Suprapubic skin (tissue), 4 donors: Measurements from ENCODE around the gene ABCC1. TPM values are rescaled to one million over a fixed set of nuclear protein-coding genes. Genes with fewer than 3 reads are reported as not detected.

ENCODE experiments used
- DNase-seq, 2 donors: peaks; one replicate each; pipeline ENCODE4 v3.0.0-alpha.2; 2019; ENCODE audit warnings: low spot score in 2 of 2
- H3K27ac ChIP-seq: fragments of 200-600 bp; sonication (generic); one replicate; pipeline ENCODE4 v1.5.1; 2019
- H3K27me3 ChIP-seq: fragments of 200-600 bp; sonication (generic); one replicate; pipeline ENCODE4 v1.5.1; 2019
- H3K36me3 ChIP-seq: fragments of 200-600 bp; sonication (generic); one replicate; pipeline ENCODE4 v1.5.1; 2019
- H3K4me1 ChIP-seq: fragments of 200-600 bp; sonication (generic); one replicate; pipeline ENCODE4 v1.5.1; 2019
- H3K4me3 ChIP-seq: fragments of 200-600 bp; sonication (generic); one replicate; pipeline ENCODE4 v1.5.1; 2019; ENCODE audit warnings: mild to moderate bottlenecking
- H3K9me3 ChIP-seq: fragments of 200-600 bp; sonication (generic); one replicate; pipeline ENCODE4 v1.5.1; 2019
- CTCF ChIP-seq, 2 donors: fragments of 200-600 bp in 1 of 2; fragments of 450-650 bp in 1 of 2; sonication (generic) in 1 of 2; IDR thresholded peaks; one replicate each; pipeline ENCODE4 v1.5.1; 2016 to 2019; ENCODE audit warnings: antibody characterized with exemption in 2 of 2, mild to moderate bottlenecking in 1 of 2, moderate library complexity in 1 of 2
- EP300 ChIP-seq: sonication (generic); formaldehyde crosslinking; IDR thresholded peaks from one replicate; pipeline ENCODE4 v1.6.1; 2017; ENCODE audit warnings: antibody characterized with exemption
- POLR2A ChIP-seq, 2 donors: fragments of 450-650 bp; IDR thresholded peaks; one replicate each; pipeline ENCODE4 v1.6.1; 2017; ENCODE audit warnings: antibody characterized with exemption in 2 of 2, mild to moderate bottlenecking in 2 of 2, moderate library complexity in 2 of 2
- POLR2AphosphoS5 ChIP-seq, 3 donors: sonication (generic); formaldehyde crosslinking; IDR thresholded peaks; one replicate each; pipeline ENCODE4 v1.6.1; 2017; ENCODE audit warnings: antibody characterized with exemption in 3 of 3
- WGBS: methylation state at CpG from one replicate; pipeline ENCODE4 v1.1.5; 2018; 5-methylcytosine and 5-hydroxymethylcytosine counted together
- total RNA-seq, 4 donors: library from RNA; depleted of rRNA; stranded (reverse); fragments of >200 nt; gene quantifications; one replicate each; pipeline ENCODE4 v1.1.0, GENCODE V29; 2016

The ABCC1 gene
- total RNA-seq, 4 donors from 2014 or later: 22.1 to 37.4 (median 27.2) TPM

- Histone ChIP-seq H3K27me3 (no peaks in the 10 kb centered on the region), H3K36me3 (peaks cover 72% of the 10 kb centered on the region), H3K27ac (no peak overlapping the region), H3K4me1 (no peaks in the 10 kb centered on the region), H3K4me3 (no peak overlapping the region), H3K9me3 (no peaks in the 10 kb centered on the region)
- TF ChIP-seq CTCF (IDR thresholded peaks at IDR 0.05): no peak
- TF ChIP-seq POLR2AphosphoS5 (IDR thresholded peaks at IDR 0.05): no peak
- TF ChIP-seq EP300: no peak
- no peak for DNase-seq
- WGBS: 91% methylated on average over 6 of the region's 6 CpGs
Observed at GRCh38 chr16:16108759-16109158, 159.3 kb downstream of the ABCC1 start.

- Histone ChIP-seq H3K4me1 (no peaks in the 10 kb centered on the region), H3K36me3 (peaks cover 76% of the 10 kb centered on the region), H3K27me3 (no peaks in the 10 kb centered on the region), H3K4me3 (no peak overlapping the region), H3K27ac (no peak overlapping the region), H3K9me3 (no peaks in the 10 kb centered on the region)
- TF ChIP-seq POLR2AphosphoS5 (IDR thresholded peaks at IDR 0.05) (no peak), POLR2A (IDR thresholded peaks at IDR 0.05) (no peak), CTCF (IDR thresholded peaks at IDR 0.05) (no peak), EP300 (no peak)
- 84% methylated on average over 7 of the region's 8 CpGs for WGBS
- no peak for DNase-seq
Observed at GRCh38 chr16:16109453-16110110, 160.2 kb downstream of the ABCC1 start.

- no peak for DNase-seq
- H3K27me3 ChIP-seq: no peaks in the 10 kb centered on the region
- H3K9me3 ChIP-seq: no peaks in the 10 kb centered on the region
- no peaks in the 10 kb centered on the region for H3K4me1 ChIP-seq
- no peak overlapping the region for H3K4me3 ChIP-seq
- H3K36me3 ChIP-seq: peaks cover 81% of the 10 kb centered on the region
- no peak overlapping the region for H3K27ac ChIP-seq
- TF ChIP-seq EP300 (no peak), POLR2A (IDR thresholded peaks at IDR 0.05) (no peak), CTCF (IDR thresholded peaks at IDR 0.05) (no peak)
- WGBS: over 99% methylated on average over 9 of the region's 9 CpGs
Observed at GRCh38 chr16:16110111-16110490, 160.7 kb downstream of the ABCC1 start.

- no peak for DNase-seq
- H3K27me3 ChIP-seq: no peaks in the 10 kb centered on the region
- 94% methylated on average over 4 of the region's 4 CpGs for WGBS
- TF ChIP-seq POLR2A (IDR thresholded peaks at IDR 0.05): no peak
- TF ChIP-seq EP300: no peak
- no peak for TF ChIP-seq CTCF (IDR thresholded peaks at IDR 0.05)
- TF ChIP-seq POLR2AphosphoS5 (IDR thresholded peaks at IDR 0.05): no peak
- no peaks in the 10 kb centered on the region for H3K9me3 ChIP-seq
- H3K4me1 ChIP-seq: no peaks in the 10 kb centered on the region
- peaks cover 93% of the 10 kb centered on the region for H3K36me3 ChIP-seq
- H3K27ac ChIP-seq: no peak overlapping the region
- H3K4me3 ChIP-seq: no peak overlapping the region
Observed at GRCh38 chr16:16111639-16112038, 162.2 kb downstream of the ABCC1 start.

GRCh38 chr16:16112450-16113053 lies 163.1 kb downstream of the ABCC1 start:
- no peak for DNase-seq
- TF ChIP-seq EP300 (no peak), POLR2A (IDR thresholded peaks at IDR 0.05) (no peak), CTCF (IDR thresholded peaks at IDR 0.05) (no peak), POLR2AphosphoS5 (IDR thresholded peaks at IDR 0.05) (no peak)
- H3K27me3 ChIP-seq: no peaks in the 10 kb centered on the region
- H3K27ac ChIP-seq: no peak overlapping the region
- H3K36me3 ChIP-seq: peaks cover 93% of the 10 kb centered on the region
- H3K9me3 ChIP-seq: no peaks in the 10 kb centered on the region
- WGBS: 77% methylated on average over 6 of the region's 8 CpGs
- H3K4me1 ChIP-seq: no peaks in the 10 kb centered on the region
- H3K4me3 ChIP-seq: no peak overlapping the region
